Fibroblast of villous mesenchyme (primary cell): Measurements from ENCODE around the gene SLC30A9. TPM values are rescaled to one million over a fixed set of nuclear protein-coding genes. Genes with fewer than 3 reads are reported as not detected.

ENCODE experiments used
- DNase-seq: peaks from one replicate; pipeline ENCODE4 v3.0.0-alpha.2; 2010; ENCODE audit warnings: low read depth
- H3K4me3 ChIP-seq: 2 replicates; pipeline ENCODE4 v1.5.1; 2011; ENCODE audit warnings: low read depth, mild to moderate bottlenecking, low read length
- total RNA-seq: library from RNA; depleted of rRNA; stranded (reverse); fragments of >200 nt; gene quantifications from 2 replicates; pipeline ENCODE4 v1.2.3, GENCODE V29; 2012
- TF ChIP-seq, protein P1 (sequence below): IDR thresholded peaks from 2 replicates; pipeline ENCODE4 v1.5.1; 2012; ENCODE audit warnings: low read depth, mild to moderate bottlenecking, low read length; ENCODE audit not compliant: insufficient read depth

SLC30A9 gene
- total RNA-seq, 1 donor: 85.9 TPM

DNA sequence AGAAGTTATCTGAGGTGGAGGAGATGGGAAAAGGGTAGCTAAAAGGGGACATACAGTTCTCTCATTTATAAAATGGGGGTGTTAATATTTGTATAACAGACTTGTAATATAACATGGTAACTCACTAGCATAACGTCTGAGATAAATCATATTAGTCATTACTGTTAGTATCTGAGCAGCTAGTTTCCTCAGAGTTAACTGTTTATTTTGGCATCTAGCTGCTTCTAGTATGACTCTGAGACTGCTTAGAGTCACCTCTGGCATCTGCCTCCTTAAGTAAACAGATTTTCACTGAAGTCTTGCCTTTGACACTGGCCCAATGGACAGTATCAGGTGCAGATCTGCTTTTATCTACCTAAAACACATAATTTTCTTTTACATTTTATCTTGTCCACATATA is 58.1 kb downstream of the SLC30A9 start:
- TF ChIP-seq, protein P1, sequence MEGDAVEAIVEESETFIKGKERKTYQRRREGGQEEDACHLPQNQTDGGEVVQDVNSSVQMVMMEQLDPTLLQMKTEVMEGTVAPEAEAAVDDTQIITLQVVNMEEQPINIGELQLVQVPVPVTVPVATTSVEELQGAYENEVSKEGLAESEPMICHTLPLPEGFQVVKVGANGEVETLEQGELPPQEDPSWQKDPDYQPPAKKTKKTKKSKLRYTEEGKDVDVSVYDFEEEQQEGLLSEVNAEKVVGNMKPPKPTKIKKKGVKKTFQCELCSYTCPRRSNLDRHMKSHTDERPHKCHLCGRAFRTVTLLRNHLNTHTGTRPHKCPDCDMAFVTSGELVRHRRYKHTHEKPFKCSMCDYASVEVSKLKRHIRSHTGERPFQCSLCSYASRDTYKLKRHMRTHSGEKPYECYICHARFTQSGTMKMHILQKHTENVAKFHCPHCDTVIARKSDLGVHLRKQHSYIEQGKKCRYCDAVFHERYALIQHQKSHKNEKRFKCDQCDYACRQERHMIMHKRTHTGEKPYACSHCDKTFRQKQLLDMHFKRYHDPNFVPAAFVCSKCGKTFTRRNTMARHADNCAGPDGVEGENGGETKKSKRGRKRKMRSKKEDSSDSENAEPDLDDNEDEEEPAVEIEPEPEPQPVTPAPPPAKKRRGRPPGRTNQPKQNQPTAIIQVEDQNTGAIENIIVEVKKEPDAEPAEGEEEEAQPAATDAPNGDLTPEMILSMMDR: no peak
- DNase-seq: peak; percentile 69
- H3K4me3 ChIP-seq: no peak overlapping the region

GRCh38 chr4:42050516-42051249 is 60.4 kb downstream of the SLC30A9 start:
- TF ChIP-seq, protein P1: no peak
- no peak for DNase-seq
- H3K4me3 ChIP-seq: no peak overlapping the region

DNA sequence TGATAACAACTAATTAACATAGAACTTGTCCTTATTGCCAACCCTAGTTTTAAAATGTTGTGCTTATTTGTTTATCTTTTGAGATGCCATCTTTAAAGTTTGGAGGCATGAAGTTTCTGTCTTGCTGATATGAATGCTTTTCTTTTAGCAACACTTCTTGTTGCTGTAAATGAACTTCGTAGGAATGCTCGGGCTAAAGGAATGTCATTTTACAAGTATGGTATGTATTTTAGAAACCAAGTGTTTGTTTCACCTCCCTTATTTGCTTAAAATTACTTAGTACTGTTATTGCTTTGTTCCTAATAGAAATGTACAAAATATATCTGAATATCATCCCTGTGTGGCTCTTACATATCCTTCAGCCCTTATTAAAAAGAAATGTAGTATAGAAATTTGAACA is 76.1 kb downstream of the SLC30A9 start:
- no peak overlapping the region for H3K4me3 ChIP-seq
- no peak for DNase-seq
- TF ChIP-seq, protein P1: no peak

GRCh38 chr4:42067264-42067663 is 76.9 kb downstream of the SLC30A9 start:
- TF ChIP-seq, protein P1: no peak
- no peak for DNase-seq

GRCh38 chr4:42070463-42070862 is 80.1 kb downstream of the SLC30A9 start:
- TF ChIP-seq, protein P1: no peak
- no peak overlapping the region for H3K4me3 ChIP-seq
- DNase-seq: no peak

More at GRCh38 chr4:42067264-42067663, 76.9 kb downstream of the SLC30A9 start:
- H3K4me3 ChIP-seq: no peak overlapping the region

DNA sequence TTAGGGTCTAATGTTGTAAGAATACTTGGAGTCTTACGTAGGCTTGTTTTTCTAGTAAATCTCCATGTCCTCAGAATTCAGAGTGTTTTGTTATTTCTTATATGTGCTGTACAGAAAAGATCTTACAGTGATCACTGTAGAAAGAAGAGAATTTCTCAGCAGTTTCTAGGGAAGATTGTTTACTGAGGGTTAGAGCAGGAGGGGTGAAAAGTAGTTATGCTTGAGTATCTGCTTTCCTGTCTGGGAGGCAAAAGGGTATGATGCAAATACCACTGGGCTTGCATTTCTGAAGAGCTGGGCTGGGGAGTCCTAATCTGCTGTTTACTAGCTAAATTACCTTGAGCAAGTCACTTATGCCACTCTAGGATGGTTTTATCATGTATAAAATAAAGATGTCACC is 84.0 kb downstream of the SLC30A9 start:
- H3K4me3 ChIP-seq: no peak overlapping the region
- peak; percentile 11 for DNase-seq
- TF ChIP-seq, protein P1: no peak

DNA sequence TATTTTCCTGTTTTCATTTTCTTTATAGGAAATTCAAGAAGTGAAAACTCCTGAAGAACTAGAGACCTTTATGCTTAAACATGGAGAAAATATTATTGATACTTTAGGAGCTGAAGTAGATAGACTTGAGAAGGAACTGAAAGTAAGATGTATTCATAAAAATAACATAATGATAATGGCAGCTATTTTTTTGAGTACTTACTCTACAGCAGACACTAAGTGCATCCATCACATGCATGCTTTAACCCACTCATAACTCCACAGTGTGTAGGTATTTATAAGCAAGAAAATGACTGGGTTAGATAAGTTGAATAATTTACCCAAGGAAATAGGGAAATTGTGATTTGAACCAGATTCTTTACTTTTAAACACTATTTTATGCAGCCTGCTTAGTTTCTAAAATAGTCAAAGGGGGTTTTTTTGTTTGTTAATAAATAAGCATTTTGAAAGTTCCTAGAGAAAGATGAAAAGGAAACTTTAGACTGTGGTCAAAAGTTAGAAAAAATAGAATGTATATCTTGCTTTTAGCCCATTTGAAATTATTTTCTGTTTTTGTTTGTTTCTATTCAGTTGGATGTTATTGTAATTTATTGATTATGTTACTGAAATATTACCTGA is 88.0 kb downstream of the SLC30A9 start:
- no peak overlapping the region for H3K4me3 ChIP-seq
- TF ChIP-seq, protein P1: no peak
- DNase-seq: no peak
